ENCODE data around the gene TUBB6. TPM values are rescaled to one million over a fixed set of nuclear protein-coding genes. Genes with fewer than 3 reads are reported as not detected.
A peak's percentile ranks its signal among the peaks of the same experiment; 100 is the strongest.

TUBB6 gene
- total RNA-seq, 2 donors from 2014 or later = 357 to 454 TPM

- no peaks in the 10 kb centered on the region for H3K9me3 ChIP-seq
- ATAC-seq (ENCODE audit: insufficient number of reproducible peaks, low FRiP score, low read depth) (no peak), DNase-seq (ENCODE audit: low spot score) (no peak)
- TF ChIP-seq CTCF (IDR thresholded peaks at IDR 0.05) = no peak
- H3K27ac ChIP-seq = no peak overlapping the region
- no peaks in the 10 kb centered on the region for H3K27me3 ChIP-seq (replicated peaks; ENCODE audit: insufficient read depth)
- peaks cover 10 to 19% of the 10 kb centered on the region in 2 donors for H3K4me1 ChIP-seq (ENCODE audit: control insufficient read depth in 1 of 2, low read depth in 2 of 2)
- H3K36me3 ChIP-seq = no peaks in the 10 kb centered on the region
- H3K4me3 ChIP-seq = no peak overlapping the region
These were observed 3.5 kb upstream of the TUBB6 start for GRCh38 chr18:12304351-12305210.

- ATAC-seq (ENCODE audit: insufficient number of reproducible peaks, low FRiP score, low read depth) (no peak), DNase-seq (ENCODE audit: low spot score) (no peak)
- no peak overlapping the region for H3K27ac ChIP-seq
- no peaks in the 10 kb centered on the region for H3K9me3 ChIP-seq
- H3K27me3 ChIP-seq (replicated peaks; ENCODE audit: insufficient read depth) = no peaks in the 10 kb centered on the region
- no peak for TF ChIP-seq CTCF (IDR thresholded peaks at IDR 0.05)
- peaks cover 4% of the 10 kb centered on the region for H3K36me3 ChIP-seq
- no peak overlapping the region for H3K4me3 ChIP-seq
- H3K4me1 ChIP-seq (ENCODE audit: control insufficient read depth in 1 of 2, low read depth in 2 of 2) = peaks cover 16 to 26% of the 10 kb centered on the region in 2 donors
These were observed 2.8 kb upstream of the TUBB6 start for GRCh38 chr18:12305211-12305610.

GRCh38 chr18:12305930-12306629 lies 2.0 kb upstream of the TUBB6 start:
- TF ChIP-seq CTCF (IDR thresholded peaks at IDR 0.05) = no peak
- H3K27me3 ChIP-seq (replicated peaks; ENCODE audit: insufficient read depth) = no peaks in the 10 kb centered on the region
- H3K9me3 ChIP-seq = no peaks in the 10 kb centered on the region
- H3K27ac ChIP-seq = no peak overlapping the region
- DNase-seq (ENCODE audit: low spot score) = no peak
- ATAC-seq (ENCODE audit: insufficient number of reproducible peaks, low FRiP score, low read depth) = no peak
- H3K4me3 ChIP-seq = peak overlapping the region; percentile 96
- H3K4me1 ChIP-seq (ENCODE audit: control insufficient read depth in 1 of 2, low read depth in 2 of 2) = peaks cover 21 to 32% of the 10 kb centered on the region in 2 donors
- peaks cover 10% of the 10 kb centered on the region for H3K36me3 ChIP-seq

- Histone ChIP-seq H3K9me3 (peaks cover 3% of the 10 kb centered on the region), H3K36me3 (peaks cover 18% of the 10 kb centered on the region), H3K27ac (peak overlapping the region; percentile 99), H3K4me3 (peak overlapping the region; percentile 96), H3K4me1 (ENCODE audit: control insufficient read depth in 1 of 2, low read depth in 2 of 2) (peaks cover 21 to 32% of the 10 kb centered on the region in 2 donors), H3K27me3 (replicated peaks; ENCODE audit: insufficient read depth) (no peaks in the 10 kb centered on the region)
- peak; percentile 5 for TF ChIP-seq CTCF (IDR thresholded peaks at IDR 0.05)
- DNase-seq (ENCODE audit: low spot score) (no peak), ATAC-seq (ENCODE audit: insufficient number of reproducible peaks, low FRiP score, low read depth) (peak; percentile 22)
These were observed 1.0 kb upstream of the TUBB6 start for GRCh38 chr18:12306752-12307700.

Data from thoracic aorta (tissue), 2 donors.